HG03439 (cell line): Measurements from ENCODE around the gene DOLPP1.

Experiments
- ATAC-seq: cut with Tn5 transposase; IDR thresholded peaks from one replicate; pipeline ENCODE4 v1.9.1; 2021; ENCODE audit warnings: mild to moderate bottlenecking, moderate library complexity; ENCODE audit not compliant: unreplicated experiment

The DOLPP1 gene

DNA sequence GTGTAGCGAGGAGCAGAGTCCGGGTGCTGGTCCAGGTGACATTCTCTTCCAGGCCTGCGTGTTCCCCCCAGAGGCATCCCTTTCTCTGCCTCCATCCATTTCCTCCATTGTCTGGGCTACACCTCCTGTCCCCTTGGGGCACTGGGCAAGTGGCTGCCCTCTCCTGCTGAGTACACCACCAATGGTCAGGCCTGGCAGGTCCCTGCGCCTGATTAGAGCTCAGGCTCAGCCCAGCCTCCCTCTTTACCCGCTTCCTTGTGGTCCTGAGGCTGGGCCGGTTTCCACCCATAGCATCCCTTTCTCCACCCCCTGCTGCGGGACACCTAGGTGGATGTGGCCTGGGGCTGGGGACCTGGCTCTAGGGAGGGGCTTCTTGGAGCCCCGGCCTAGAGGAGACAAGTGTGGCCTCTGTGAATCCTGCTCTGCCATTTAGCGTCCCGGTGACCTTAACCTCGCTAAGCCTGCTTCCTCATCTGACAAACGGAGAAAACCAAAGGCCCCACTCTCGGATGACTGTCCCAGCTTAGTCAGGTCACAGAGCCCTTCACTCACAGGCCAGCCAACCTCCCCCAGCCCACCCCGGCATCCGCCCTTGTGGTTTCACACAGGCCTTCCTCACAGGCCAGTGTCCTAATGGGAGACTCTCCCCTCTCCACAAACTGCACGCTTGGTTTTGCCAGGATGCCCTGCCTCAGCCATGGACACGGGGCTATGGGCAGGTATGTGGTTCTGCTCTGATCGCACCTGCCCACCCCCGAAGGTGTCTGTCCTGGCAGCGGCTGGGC is 12.9 kb downstream of the DOLPP1 start:
- no peak for ATAC-seq

DNA sequence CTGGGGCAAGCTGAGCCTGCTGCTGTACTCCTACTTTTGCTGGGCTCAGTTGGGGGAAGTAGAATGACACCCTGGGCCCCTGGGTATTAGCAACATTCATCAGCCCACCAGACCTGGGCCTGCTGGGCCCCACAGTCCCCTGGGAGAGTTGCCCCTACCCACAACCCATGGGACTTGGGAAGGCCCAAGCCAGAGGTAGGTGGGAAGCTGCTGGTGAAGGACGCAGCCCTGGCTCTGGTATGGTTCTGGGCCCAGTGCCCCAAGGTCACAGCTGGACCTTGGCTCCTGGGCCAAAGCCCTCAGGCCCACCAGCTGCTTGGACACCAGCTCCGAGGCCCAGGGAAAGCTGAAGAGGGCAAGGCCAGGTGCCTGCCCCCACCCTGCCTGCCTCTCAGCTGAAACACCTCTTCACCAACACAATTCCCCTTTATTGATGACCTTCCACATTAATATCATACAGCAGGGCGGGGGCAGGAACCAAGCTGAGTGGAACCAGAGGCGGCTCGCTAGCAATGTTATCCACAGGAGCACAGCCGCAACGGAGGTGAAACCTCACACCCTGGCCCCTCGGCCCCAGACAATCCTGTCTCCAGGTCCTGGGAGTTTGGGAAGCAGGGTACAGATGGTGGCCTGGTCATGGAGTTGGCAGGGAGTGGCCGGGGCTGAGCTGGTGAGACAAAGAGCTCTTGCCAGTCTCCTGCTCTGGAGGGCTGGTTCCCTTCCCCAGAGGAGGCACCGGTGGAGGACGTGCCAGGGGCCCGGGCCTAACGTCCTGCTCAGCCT is 13.7 kb downstream of the DOLPP1 start:
- no peak for ATAC-seq

GRCh38 chr9:129095170-129095667 is 14.3 kb downstream of the DOLPP1 start:
- ATAC-seq, result no peak

DNA sequence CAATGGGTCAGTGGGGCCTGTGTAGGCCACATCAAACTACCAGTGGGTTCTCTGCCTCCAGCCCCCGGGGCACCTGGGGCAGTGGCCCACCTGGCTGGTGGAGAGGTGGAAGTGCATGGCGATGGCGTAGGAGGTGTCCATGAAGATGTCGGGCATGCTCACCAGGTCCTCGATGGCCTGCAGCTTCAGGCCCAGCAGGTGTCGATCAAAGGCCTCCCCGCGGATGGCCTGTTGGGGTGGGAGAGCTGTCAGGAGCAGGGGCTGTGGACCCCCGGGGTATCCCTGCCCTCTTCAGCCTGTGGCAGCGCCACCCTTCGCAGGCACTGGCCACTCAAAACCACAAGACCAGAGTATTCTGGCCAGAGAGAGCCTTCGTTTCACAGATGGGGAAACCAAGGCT is 15.0 kb downstream of the DOLPP1 start:
- ATAC-seq, result no peak

GRCh38 chr9:129097671-129098306 is 16.9 kb downstream of the DOLPP1 start:
- ATAC-seq, result no peak

DNA sequence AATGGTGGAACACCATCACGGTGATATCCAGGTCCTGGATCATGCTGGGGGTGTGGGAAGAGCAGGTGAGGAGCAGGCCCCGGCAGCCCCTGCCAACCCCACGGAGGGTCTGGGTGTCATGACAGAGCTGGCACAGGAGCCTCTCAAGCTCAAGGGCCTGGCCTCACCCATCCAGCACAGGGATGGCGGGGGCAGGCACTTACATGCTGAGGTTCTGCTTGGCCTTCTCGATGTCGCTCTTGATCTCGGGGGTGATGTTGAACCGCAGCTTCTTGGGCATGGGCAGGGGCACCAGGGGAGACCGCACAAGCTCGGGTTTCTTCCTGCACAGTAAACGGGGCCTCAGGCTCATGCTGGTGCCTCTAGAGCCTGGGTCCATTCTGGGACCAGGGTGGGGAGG is 17.4 kb downstream of the DOLPP1 start:
- ATAC-seq, result no peak

GRCh38 chr9:129100383-129101169 is 19.7 kb downstream of the DOLPP1 start:
- no peak for ATAC-seq

DNA sequence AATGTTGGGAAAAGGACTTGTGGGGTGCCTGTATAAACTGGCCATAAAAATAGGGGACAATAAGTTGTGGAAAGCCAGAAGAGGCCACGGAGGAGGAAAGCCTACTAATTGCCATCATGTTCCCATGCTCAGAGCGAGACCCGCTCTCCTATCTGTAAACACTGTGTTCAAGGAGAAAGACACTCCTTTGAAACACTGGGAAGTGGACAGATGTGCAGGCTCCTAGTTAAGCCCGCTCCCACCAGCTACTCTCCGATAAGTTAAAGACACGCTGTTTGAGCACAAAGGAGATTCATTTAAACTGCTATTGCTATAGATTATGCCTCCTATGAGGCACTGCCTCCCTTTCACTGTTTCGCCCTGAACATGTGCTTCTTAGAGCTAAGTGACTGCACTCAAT is 20.4 kb downstream of the DOLPP1 start:
- ATAC-seq, result no peak

- ATAC-seq, result no peak
These were observed 21.2 kb downstream of the DOLPP1 start for GRCh38 chr9:129102095-129102525.

DNA sequence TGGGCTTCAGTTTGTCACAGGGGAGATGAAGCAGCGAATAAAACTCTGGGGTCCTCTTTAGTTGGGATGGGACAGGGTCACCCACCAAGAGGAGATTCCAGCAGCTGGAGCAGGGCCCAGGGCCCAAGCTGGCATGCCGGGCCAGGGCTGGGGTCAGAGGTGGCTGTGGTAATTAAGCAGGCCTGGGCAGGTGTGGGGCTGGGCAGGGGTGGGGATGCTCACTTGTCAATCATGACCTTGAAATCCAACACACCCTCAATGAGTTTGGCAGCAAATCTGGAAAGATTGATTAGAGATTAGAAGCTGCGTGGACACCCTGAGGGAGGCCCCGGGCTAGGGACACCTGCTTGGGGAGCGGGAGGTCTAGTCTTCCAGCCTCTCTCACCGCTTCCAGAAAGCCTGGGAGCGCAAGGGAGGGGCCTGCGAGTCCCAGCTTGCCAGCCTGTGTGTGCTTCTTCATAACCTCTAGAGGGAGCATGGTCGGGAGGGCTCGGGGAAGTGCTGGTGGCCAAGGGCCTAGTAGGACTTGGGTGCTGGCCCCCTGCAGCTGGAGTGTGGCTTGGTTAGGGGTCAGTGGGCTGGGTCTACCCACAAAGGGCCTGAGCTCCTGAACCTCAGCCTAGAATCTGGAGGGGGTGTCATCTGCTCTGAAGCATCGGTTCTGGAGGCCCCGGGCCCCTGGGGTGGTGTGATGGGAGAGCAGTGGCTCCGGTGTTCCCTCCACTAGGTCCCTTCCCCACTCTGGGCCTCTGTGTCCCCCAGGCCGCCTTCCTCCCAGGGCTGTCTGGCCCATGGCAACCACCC is 22.1 kb downstream of the DOLPP1 start:
- ATAC-seq, result no peak

- no peak for ATAC-seq
These were observed 22.7 kb downstream of the DOLPP1 start for GRCh38 chr9:129103595-129103965.

- no peak for ATAC-seq
These were observed 23.1 kb downstream of the DOLPP1 start for GRCh38 chr9:129104051-129104450.

DNA sequence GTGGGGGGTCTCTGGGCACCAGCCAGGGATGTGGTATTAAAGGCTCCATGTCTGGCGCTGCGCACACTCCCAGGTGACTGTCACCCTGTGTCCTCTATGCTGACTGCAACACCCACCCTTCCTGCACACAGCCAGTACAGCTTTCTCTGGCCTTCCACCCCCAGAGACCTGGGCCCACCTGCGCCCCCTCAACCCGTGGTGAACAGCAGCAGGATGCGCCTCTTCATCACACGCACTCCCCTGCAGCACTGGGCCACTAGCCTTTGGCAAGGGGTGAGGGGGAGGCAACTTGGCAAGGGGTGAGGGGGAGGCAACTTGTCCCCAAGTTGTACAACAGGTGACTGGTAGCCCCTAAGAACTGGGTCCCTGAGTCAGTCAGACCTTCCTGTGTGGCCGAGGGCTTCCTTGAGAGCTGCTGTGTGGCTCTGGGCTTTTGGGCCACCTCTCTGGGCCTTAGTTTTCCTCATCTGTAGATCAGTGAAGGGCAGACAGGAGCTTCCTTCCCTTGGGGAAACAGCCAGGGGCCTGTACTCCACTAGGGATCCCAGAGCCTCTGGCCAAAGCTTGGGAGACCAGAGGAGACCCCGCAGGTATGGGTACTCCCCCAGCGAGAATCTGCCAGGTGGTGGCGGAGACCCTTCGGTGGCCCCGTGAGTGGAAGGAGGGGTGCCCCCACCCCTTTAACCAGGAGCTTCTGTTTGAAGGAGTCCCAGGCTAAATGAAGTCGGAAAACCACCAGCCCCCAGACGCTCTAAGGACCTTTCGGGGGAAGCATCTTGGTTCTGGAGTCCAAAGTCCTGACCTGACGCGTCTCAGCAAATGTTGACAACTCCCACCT is 25.2 kb downstream of the DOLPP1 start:
- ATAC-seq, result no peak

- ATAC-seq, result no peak
These were observed 26.7 kb downstream of the DOLPP1 start for GRCh38 chr9:129107651-129108050.

DNA sequence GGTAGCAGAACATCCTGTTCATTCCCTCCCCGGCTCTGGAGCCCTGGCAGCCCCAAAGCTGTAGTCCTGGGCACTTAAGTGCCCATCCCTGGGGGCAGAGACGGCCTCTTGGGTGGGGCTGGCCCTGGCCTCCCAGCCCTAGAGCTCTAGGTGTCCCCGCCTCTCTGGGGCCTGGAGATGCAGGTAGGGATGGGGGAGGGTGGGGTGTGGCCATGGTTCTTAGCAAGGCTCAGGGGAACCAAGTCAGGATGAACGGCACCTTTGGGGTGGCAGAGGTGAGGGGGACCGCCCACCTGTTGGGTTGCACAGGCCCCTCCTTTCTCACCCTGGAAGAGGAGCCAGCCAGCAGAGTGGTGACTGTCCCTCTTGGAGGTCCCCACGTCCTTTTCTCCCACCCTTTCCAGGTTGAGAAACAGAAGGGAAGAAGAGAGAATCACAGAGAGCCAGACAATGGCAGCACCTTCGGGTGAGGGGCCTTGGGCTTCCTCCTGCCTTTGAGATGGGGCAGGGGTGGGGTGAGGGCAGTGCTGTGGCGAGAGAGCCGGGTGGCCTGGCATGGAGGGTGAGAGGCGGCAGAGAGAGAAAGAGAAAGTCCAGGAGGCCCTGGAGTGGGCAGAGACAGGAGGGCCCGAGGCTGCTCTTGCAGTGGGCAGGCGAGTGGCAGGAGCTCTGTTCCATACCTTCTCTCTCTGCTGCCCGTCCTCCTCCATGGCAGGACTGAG is 27.3 kb downstream of the DOLPP1 start:
- no peak for ATAC-seq

DNA sequence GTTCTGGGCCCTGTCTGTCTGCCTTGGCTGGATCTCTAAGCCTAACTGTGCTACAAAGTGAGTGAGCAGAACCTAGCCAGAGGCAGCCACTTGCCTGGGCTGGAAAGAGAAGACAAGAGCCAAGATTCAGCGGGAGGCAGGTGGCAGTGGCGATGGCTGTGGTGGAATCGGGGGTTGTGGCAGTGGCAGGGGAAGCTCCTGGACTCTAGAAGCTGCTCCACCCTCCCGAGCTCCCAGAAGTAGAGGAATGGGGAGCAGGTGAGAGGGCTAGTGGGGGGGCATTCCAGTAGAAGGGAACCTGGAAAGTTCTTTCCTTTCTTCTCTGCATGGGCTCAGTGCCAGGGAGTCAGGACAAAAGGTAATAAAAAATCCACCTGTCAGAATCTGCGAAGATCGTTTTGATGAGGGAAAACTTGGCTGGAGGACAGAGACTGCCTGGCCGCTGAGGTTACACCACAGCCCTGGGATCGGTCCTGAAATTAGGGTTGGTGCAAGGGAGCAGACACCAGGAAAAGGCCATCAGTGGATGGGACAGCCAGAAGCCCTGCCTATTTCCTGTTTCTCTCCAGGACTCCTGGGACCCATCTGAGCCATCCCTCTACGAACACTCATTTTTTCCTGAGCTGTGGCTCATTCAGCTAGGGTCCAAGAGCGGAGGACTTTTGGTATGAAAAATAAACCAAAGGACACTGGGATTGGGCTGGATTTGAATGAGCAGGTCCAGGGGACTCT is 28.1 kb downstream of the DOLPP1 start:
- ATAC-seq, result no peak

DNA sequence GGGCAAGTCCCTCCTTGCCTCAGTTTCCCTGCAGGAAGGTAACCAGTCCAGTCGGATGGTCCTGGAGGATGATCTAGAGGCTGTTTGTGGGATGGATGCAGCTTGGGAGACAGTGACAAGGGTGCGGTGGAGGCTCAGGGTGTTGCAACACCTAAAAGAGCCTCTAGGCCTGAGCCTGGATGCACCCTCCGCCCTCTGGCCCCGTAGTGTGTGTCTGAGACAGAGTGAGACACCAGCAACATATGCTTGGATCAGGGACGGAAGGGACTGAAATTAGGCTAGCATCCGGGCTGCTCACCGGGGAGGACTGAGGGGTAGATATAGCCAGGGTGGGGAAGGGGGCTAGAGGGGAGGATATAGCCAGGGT is 28.6 kb downstream of the DOLPP1 start:
- no peak for ATAC-seq
